Kidney (tissue), 14 donors: ENCODE measurements around the gene FGGY. TPM values are rescaled to one million over a fixed set of nuclear protein-coding genes. Genes with fewer than 3 reads are reported as not detected.

Experiments
- DNase-seq, 5 donors: peaks; one replicate each; pipeline ENCODE4 v3.0.0-alpha.2; 2013 to 2020
- FAIRE-seq: peaks from 2 replicates; lab custom pipeline; 2012; peaks lifted over from hg19 to GRCh38; lab: Jason Lieb, UNC
- H3K27ac ChIP-seq, 2 donors: one replicate each; pipeline ENCODE4 v1.7.0; 2013; ENCODE audit warnings: low read depth in 2 of 2, low read length in 2 of 2, inconsistent platforms in 1 of 2
- H3K27me3 ChIP-seq: one replicate; pipeline ENCODE4 v1.7.1; 2013; ENCODE audit warnings: low read length, inconsistent platforms; ENCODE audit not compliant: control insufficient read depth, insufficient read depth
- H3K36me3 ChIP-seq, 3 donors: one replicate each; pipeline versions ENCODE4 v1.7.0 to v1.7.1; 2013; ENCODE audit warnings: low read length in 3 of 3, control low read depth in 1 of 3, inconsistent platforms in 1 of 3; ENCODE audit not compliant: insufficient read depth in 3 of 3, control insufficient read depth in 2 of 3
- H3K4me1 ChIP-seq, 3 donors: one replicate each; pipeline versions ENCODE4 v1.7.0 to v1.7.1; 2013; ENCODE audit warnings: low read length in 3 of 3, inconsistent platforms in 1 of 3, low read depth in 1 of 3; ENCODE audit not compliant: control insufficient read depth in 2 of 3, insufficient read depth in 2 of 3
- H3K4me3 ChIP-seq, 3 donors: one replicate each; pipeline versions ENCODE4 v1.7.0 to v1.8.1; 2013; ENCODE audit warnings: low read length in 3 of 3, control low read depth in 1 of 3, inconsistent platforms in 1 of 3
- H3K9ac ChIP-seq, 3 donors: one replicate each; pipeline versions ENCODE4 v1.7.0 to v1.7.1; 2013; ENCODE audit warnings: low read length in 3 of 3, control low read depth in 1 of 3, inconsistent platforms in 1 of 3
- H3K9me3 ChIP-seq, 3 donors: one replicate each; pipeline versions ENCODE4 v1.7.0 to v1.7.1; 2013; ENCODE audit warnings: low read length in 3 of 3, control low read depth in 1 of 3, inconsistent platforms in 1 of 3; ENCODE audit not compliant: control insufficient read depth in 2 of 3, insufficient read depth in 1 of 3
- CTCF ChIP-seq: IDR thresholded peaks from 3 replicates; pipeline ENCODE4 v1.5.1; 2012; ENCODE audit warnings: mild to moderate bottlenecking, moderate library complexity, borderline replicate concordance; ENCODE audit not compliant: insufficient read depth; ENCODE audit errors: extremely low read depth
- intact Hi-C: fragments of 100-400 bp; cut with DNase I; formaldehyde crosslinking; loops from one replicate; pipeline ENCODE4 v1.11.1; 2022
- polyA plus RNA-seq: library from polyadenylated mRNA; stranded (reverse); fragments of 350-450 nt; fragmentation: Illumina TruSeq; extraction: RNeasy Lipid Tissue Mini Kit (QIAGEN cat#74804); gene quantifications from one replicate; pipeline ENCODE4 v1.2.3, GENCODE V29; 2014; ENCODE audit warnings: low read depth, low replicate concordance; ENCODE audit not compliant: insufficient read depth
- total RNA-seq: library from RNA; stranded (reverse); fragmentation: NEBNext Ultra II Directional; extraction: Animal tissue kit (Norgen Biotek cat#: 25700); gene quantifications from one replicate; pipeline ENCODE4 v1.2.1, GENCODE V29; 2021
- donor health status: control.
- donor health status: control.
- donor health status: control.
- donor health status: control.
- donor health status: control.
- donor health status: DM: yes; HTN: yes; CAD: no.
- donor health status: Normal renal cell carcinoma (clear cell type).

FGGY gene
- total and polyA plus RNA-seq, 2 donors from 2014 or later, result 11.2 to 31.0 TPM

DNA sequence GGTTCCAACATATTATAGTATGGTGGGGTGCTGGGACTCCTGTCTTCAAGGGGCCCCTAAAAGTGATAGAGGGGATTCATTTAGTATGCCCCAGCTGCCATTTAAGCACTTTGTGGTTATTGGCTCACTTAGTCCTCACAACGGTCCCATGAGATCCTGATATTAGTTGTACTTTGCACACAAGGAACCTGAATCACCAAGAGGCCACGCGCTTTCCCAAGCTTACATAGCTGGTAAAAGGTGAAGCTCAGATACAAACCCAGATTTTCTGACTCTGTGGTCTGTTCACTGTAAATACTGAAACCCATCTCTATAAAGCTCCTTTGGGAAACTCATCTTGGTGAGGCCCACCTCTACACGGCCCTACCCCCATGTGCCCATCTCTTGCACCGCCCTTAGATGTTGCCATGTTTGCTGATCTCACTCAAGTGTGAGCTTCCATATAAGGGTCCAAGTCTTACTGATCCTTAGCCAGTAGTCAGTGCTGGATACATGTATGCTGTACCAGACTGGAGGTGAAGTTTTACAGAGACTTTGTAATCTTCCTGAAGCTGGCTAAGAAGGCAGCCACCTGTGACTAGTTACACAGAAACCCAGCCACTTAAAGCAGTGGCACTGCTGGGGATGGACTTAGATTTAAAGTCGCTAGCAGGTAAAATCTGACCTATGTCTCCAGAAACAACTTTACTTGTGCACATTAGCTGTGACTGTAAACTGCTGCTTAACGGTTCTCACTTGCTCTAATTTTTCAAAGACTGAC lies 393.5 kb downstream of the FGGY start:
- Histone ChIP-seq H3K27ac (peak overlapping the region in 1 of 2 donors; percentile 7), H3K36me3 (no peaks in the 10 kb centered on the region), H3K4me1 (peaks cover 2 to 5% (median 3%) of the 10 kb centered on the region in 3 donors), H3K9ac (no peak overlapping the region), H3K9me3 (no peaks in the 10 kb centered on the region), H3K4me3 (no peak overlapping the region), H3K27me3 (no peaks in the 10 kb centered on the region)
- TF ChIP-seq CTCF, result no peak
- no peak for FAIRE-seq
- peak in 1 of 5 donors; percentile 43 for DNase-seq
- intact Hi-C loops, result no loop called here

GRCh38 chr1:59691261-59691660 lies 394.4 kb downstream of the FGGY start:
- no peak for FAIRE-seq
- DNase-seq, result peak in 3 of 5 donors; percentile 49 to 77 (median 75)
- TF ChIP-seq CTCF, result no peak
- Histone ChIP-seq H3K27ac (no peak overlapping the region), H3K9me3 (no peaks in the 10 kb centered on the region), H3K27me3 (no peaks in the 10 kb centered on the region), H3K4me1 (peaks cover 2 to 5% (median 3%) of the 10 kb centered on the region in 3 donors), H3K9ac (no peak overlapping the region), H3K36me3 (no peaks in the 10 kb centered on the region), H3K4me3 (no peak overlapping the region)
- intact Hi-C loops, result no loop called here

DNA sequence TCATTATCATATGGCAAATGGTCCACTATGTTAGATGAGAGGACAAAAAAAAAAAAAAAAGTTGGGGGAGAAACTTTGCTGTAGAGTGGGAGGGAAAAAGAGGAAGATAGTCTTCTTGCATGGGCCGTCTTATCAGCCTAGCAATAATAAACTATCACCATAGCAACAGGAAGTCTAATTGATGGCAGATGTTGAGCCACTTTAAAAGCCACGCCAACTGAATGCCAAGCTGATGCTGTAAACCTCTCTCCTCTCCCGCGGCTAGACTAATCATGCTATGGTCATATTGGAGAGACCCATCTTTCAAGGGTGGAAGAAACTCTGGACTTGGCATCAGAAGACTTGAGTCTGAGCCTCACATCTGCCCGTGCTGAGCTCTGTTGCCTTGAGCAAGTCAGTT lies 395.7 kb downstream of the FGGY start:
- DNase-seq, result peak in 1 of 5 donors; percentile 29
- no peak for TF ChIP-seq CTCF
- FAIRE-seq, result no peak
- Histone ChIP-seq H3K9me3 (no peaks in the 10 kb centered on the region), H3K9ac (no peak overlapping the region), H3K36me3 (no peaks in the 10 kb centered on the region), H3K27ac (no peak overlapping the region), H3K4me1 (peaks cover 2 to 5% (median 3%) of the 10 kb centered on the region in 3 donors), H3K27me3 (no peaks in the 10 kb centered on the region), H3K4me3 (no peak overlapping the region)
- intact Hi-C loops, result no loop called here
